H1 (cell line): Measurements from ENCODE around the gene L2HGDH. TPM values are rescaled to one million over a fixed set of nuclear protein-coding genes. Genes with fewer than 3 reads are reported as not detected.

ENCODE experiments used
- CTCF ChIA-PET: fragments of 300-600 bp; sonication (Branson Sonifier 250); formaldehyde crosslinking; loops from one replicate; lab custom pipeline; 2021; ENCODE audit not compliant: partially characterized antibody; lab: Charles Lee
- POLR2A ChIA-PET: fragments of 300-600 bp; sonication (Branson Sonifier 250); formaldehyde crosslinking; loops from one replicate; lab custom pipeline; 2021; ENCODE audit warnings: inconsistent platforms; ENCODE audit not compliant: partially characterized antibody; lab: Charles Lee
- DNase-seq, 2 experiments: peaks; one replicate each; pipeline versions ENCODE4 v3.0.0 to v3.0.0-alpha.2; 2010 to 2022; ENCODE audit warnings: low spot score in 2 of 2, low read depth in 1 of 2, mixed read lengths in 1 of 2
- FAIRE-seq: peaks from 2 replicates; lab custom pipeline; 2011; peaks lifted over from hg19 to GRCh38; lab: Jason Lieb, UNC
- H2AFZ ChIP-seq: 2 replicates; pipeline ENCODE4 v1.8.1; 2012; ENCODE audit warnings: low read length, inconsistent platforms
- H2AK5ac ChIP-seq: 2 replicates; pipeline ENCODE4 v1.6.1; 2013; ENCODE audit warnings: low read depth, low read length
- H2BK120ac ChIP-seq: replicated peaks from 2 replicates; pipeline ENCODE3; 2013; ENCODE audit warnings: low read depth, low read length, inconsistent platforms
- H2BK12ac ChIP-seq: 2 replicates; pipeline ENCODE4 v1.6.1; 2013; ENCODE audit warnings: low read depth, low read length
- H2BK15ac ChIP-seq: 2 replicates; pipeline ENCODE4 v1.6.1; 2013; ENCODE audit warnings: low read length
- H2BK20ac ChIP-seq: 2 replicates; pipeline ENCODE4 v1.6.1; 2013; ENCODE audit warnings: low read length
- H2BK5ac ChIP-seq: 2 replicates; pipeline ENCODE4 v1.6.1; 2013; ENCODE audit warnings: low read depth, low read length
- H3K14ac ChIP-seq: 2 replicates; pipeline ENCODE4 v1.6.1; 2013; ENCODE audit warnings: inconsistent platforms; ENCODE audit not compliant: insufficient read length
- H3K18ac ChIP-seq: 2 replicates; pipeline ENCODE4 v1.6.1; 2013; ENCODE audit warnings: low read length; ENCODE audit errors: extremely low read depth
- H3K23ac ChIP-seq: 2 replicates; pipeline ENCODE4 v1.6.1; 2013; ENCODE audit warnings: inconsistent platforms; ENCODE audit not compliant: insufficient read length
- H3K23me2 ChIP-seq: 2 replicates; pipeline ENCODE4 v1.6.1; 2013; ENCODE audit warnings: low read depth, low read length
- H3K27ac ChIP-seq: 2 replicates; pipeline ENCODE4 v1.6.1; 2011; ENCODE audit warnings: low read depth, low read length, inconsistent platforms
- H3K27me3 ChIP-seq, 4 experiments: replicated peaks in 1 of 4; 1 replicate in 1 of 4; 2 replicates in 3 of 4; pipeline versions ENCODE4 v1.6.1 to v1.8.1; 2011 to 2013; ENCODE audit warnings: low read length in 3 of 4, mild to moderate bottlenecking in 3 of 4, inconsistent platforms in 2 of 4, mixed read lengths in 2 of 4, moderate library complexity in 1 of 4; ENCODE audit not compliant: control insufficient read depth in 3 of 4, insufficient read depth in 3 of 4; ENCODE audit errors: extremely low read depth in 1 of 4
- H3K36me3 ChIP-seq, 4 experiments: 2 replicates each; pipeline versions ENCODE4 v1.6.1 to v1.8.1; 2011 to 2013; ENCODE audit warnings: mild to moderate bottlenecking in 4 of 4, low read length in 3 of 4, moderate library complexity in 2 of 4, control low read depth in 1 of 4, inconsistent platforms in 1 of 4; ENCODE audit not compliant: insufficient read depth in 4 of 4, control insufficient read depth in 2 of 4
- H3K4ac ChIP-seq: replicated peaks from 2 replicates; pipeline ENCODE3; 2013; ENCODE audit warnings: low read length, low read depth, mixed read lengths, inconsistent platforms; ENCODE audit not compliant: insufficient read length
- H3K4me1 ChIP-seq, 4 experiments: replicated peaks in 1 of 4; 1 replicate in 1 of 4; 2 replicates in 3 of 4; pipeline versions ENCODE4 v1.6.1 to v1.8.1; 2011 to 2013; ENCODE audit warnings: low read length in 3 of 4, inconsistent platforms in 2 of 4, mixed read lengths in 1 of 4; ENCODE audit not compliant: insufficient read depth in 4 of 4, control insufficient read depth in 3 of 4
- H3K4me2 ChIP-seq, 2 experiments: 2 replicates each; pipeline versions ENCODE4 v1.6.1 to v1.8.1; 2011 to 2013; ENCODE audit warnings: low read depth in 2 of 2, low read length in 2 of 2, control low read depth in 1 of 2, inconsistent platforms in 1 of 2, mild to moderate bottlenecking in 1 of 2; ENCODE audit not compliant: insufficient read depth in 1 of 2
- H3K4me3 ChIP-seq, 4 experiments: fragments of 200-600, 300-600 bp in 1 of 4; sonication (generic), shearing (Covaris generic), sonication (Bioruptor Twin) in 1 of 4; 2 replicates each; pipeline versions ENCODE4 v1.5.1 to v1.8.1; 2011 to 2016; ENCODE audit warnings: low read length in 4 of 4, low read depth in 3 of 4, control low read depth in 2 of 4, inconsistent platforms in 2 of 4, mild to moderate bottlenecking in 2 of 4, mixed read lengths in 1 of 4, moderate library complexity in 1 of 4; ENCODE audit not compliant: insufficient read depth in 2 of 4; ENCODE audit errors: extremely low read depth in 1 of 4
- H3K56ac ChIP-seq: replicated peaks from 2 replicates; pipeline ENCODE3; 2013; ENCODE audit warnings: low read depth, mild to moderate bottlenecking, mixed read lengths, low read length, inconsistent platforms; ENCODE audit not compliant: insufficient read length
- H3K79me1 ChIP-seq: 2 replicates; pipeline ENCODE4 v1.6.1; 2013; ENCODE audit warnings: low read depth, low read length, control low read depth
- H3K79me2 ChIP-seq, 2 experiments: 2 replicates each; pipeline versions ENCODE4 v1.6.1 to v1.8.1; 2012 to 2013; ENCODE audit warnings: low read length in 2 of 2, mild to moderate bottlenecking in 2 of 2, inconsistent platforms in 1 of 2; ENCODE audit not compliant: insufficient read depth in 2 of 2, control insufficient read depth in 1 of 2
- H3K9ac ChIP-seq, 4 experiments: replicated peaks in 1 of 4; 1 replicate in 1 of 4; 2 replicates in 3 of 4; pipeline versions ENCODE4 v1.6.1 to v1.8.1; 2011 to 2013; ENCODE audit warnings: low read depth in 3 of 4, low read length in 3 of 4, control low read depth in 2 of 4, mild to moderate bottlenecking in 2 of 4, moderate library complexity in 2 of 4, inconsistent platforms in 1 of 4; ENCODE audit errors: extremely low read depth in 1 of 4
- H3K9me3 ChIP-seq, 2 experiments: 2 replicates each; pipeline versions ENCODE4 v1.6.1 to v1.8.1; 2012 to 2013; ENCODE audit warnings: mild to moderate bottlenecking in 2 of 2, moderate library complexity in 2 of 2, control low read depth in 1 of 2, inconsistent platforms in 1 of 2, low read depth in 1 of 2, low read length in 1 of 2, mixed read lengths in 1 of 2; ENCODE audit not compliant: insufficient read depth in 2 of 2
- H4K20me1 ChIP-seq, 2 experiments: replicated peaks in 1 of 2; 2 replicates each; pipeline versions ENCODE3 to v1.8.1; 2011 to 2013; ENCODE audit warnings: inconsistent platforms in 2 of 2, low read length in 2 of 2, mild to moderate bottlenecking in 1 of 2; ENCODE audit not compliant: insufficient read depth in 2 of 2, control insufficient read depth in 1 of 2
- H4K5ac ChIP-seq: 2 replicates; pipeline ENCODE4 v1.6.1; 2013; ENCODE audit warnings: low read length, low read depth, mixed read lengths, inconsistent platforms; ENCODE audit not compliant: insufficient read length
- H4K8ac ChIP-seq: 2 replicates; pipeline ENCODE4 v1.8.0; 2013; ENCODE audit warnings: mild to moderate bottlenecking, moderate library complexity, low read length, inconsistent platforms; ENCODE audit not compliant: insufficient read depth; ENCODE audit errors: extremely low read depth
- H4K91ac ChIP-seq: replicated peaks from 2 replicates; pipeline ENCODE3; 2013; ENCODE audit warnings: low read length, mixed read lengths, inconsistent platforms; ENCODE audit not compliant: insufficient read length
- BACH1 ChIP-seq: IDR thresholded peaks from 2 replicates; pipeline ENCODE4 v1.6.1; 2012; ENCODE audit warnings: low read length, improper control_type of control experiment
- RAD21 ChIP-seq, 2 experiments: IDR thresholded peaks in 1 of 2; conservative IDR thresholded peaks in 1 of 2; 2 replicates each; pipeline ENCODE4 v1.6.1; 2011; ENCODE audit warnings: low read depth in 2 of 2, low read length in 2 of 2, improper control_type of control experiment in 1 of 2, inconsistent platforms in 1 of 2, mild to moderate bottlenecking in 1 of 2, moderate library complexity in 1 of 2
- RNF2 ChIP-seq: fragments of 200-900, 300-1000 bp; sonication (generic); IDR thresholded peaks from 2 replicates; pipeline ENCODE4 v1.7.1; 2016; ENCODE audit warnings: borderline replicate concordance, low read depth, mild to moderate bottlenecking, antibody characterized with exemption, low read length; ENCODE audit not compliant: poor library complexity, severe bottlenecking; ENCODE audit errors: missing control alignments
- WGBS, 2 experiments: shearing (Covaris generic) in 1 of 2; methylation state at CpG; one replicate each; pipeline versions ENCODE4 v1.1.6 to v1.1.7; 2013 to 2015; ENCODE audit warnings: low lambda C conversion rate in 2 of 2, mixed read lengths in 2 of 2, inconsistent platforms in 1 of 2, low coverage in 1 of 2, missing lambda C conversion rate in 1 of 2; ENCODE audit not compliant: insufficient replicate concordance in 2 of 2, insufficient coverage in 1 of 2, insufficient read length in 1 of 2; ENCODE audit errors: extremely low coverage in 1 of 2, missing lambda C conversion rate in 1 of 2; 5-methylcytosine and 5-hydroxymethylcytosine counted together
- polyA plus RNA-seq, 7 experiments: library from polyadenylated mRNA; depleted of rRNA in 3 of 7; stranded (reverse) in 5 of 7; unstranded in 2 of 7; fragments of >200 nt in 5 of 7; fragments of 200-250 nt in 2 of 7; gene quantifications; 1 replicate in 5 of 7; 2 replicates in 1 of 7; 4 replicates in 1 of 7; pipeline versions ENCODE4 v1.2.1 to v1.2.3, GENCODE V29; 2011 to 2013; ENCODE audit warnings: missing spikeins in 2 of 7, mixed read lengths in 2 of 7
- total RNA-seq: library from RNA; stranded (reverse); fragmentation: NEBNext Ultra II Directional; extraction: Animal tissue kit (Norgen Biotek cat#: 25700); gene quantifications from 2 replicates; pipeline ENCODE4 v1.2.1, GENCODE V29; 2021
- TF ChIP-seq, protein P1 (sequence below), 3 experiments: IDR thresholded peaks; 1 replicate in 2 of 3; 2 replicates in 1 of 3; pipeline versions ENCODE4 v1.5.1 to v1.6.1; 2011; ENCODE audit warnings: low read length in 3 of 3, mild to moderate bottlenecking in 3 of 3, inconsistent platforms in 2 of 3, low read depth in 1 of 3, moderate library complexity in 1 of 3; ENCODE audit not compliant: insufficient read depth in 1 of 3; ENCODE audit errors: control extremely low read depth in 1 of 3

Gene L2HGDH
- total and polyA plus RNA-seq, 2 of the 8 experiments (the other 6 are each of a cell fraction or from before 2014, with no cell fraction given): 12.2 to 28.6 TPM

DNA sequence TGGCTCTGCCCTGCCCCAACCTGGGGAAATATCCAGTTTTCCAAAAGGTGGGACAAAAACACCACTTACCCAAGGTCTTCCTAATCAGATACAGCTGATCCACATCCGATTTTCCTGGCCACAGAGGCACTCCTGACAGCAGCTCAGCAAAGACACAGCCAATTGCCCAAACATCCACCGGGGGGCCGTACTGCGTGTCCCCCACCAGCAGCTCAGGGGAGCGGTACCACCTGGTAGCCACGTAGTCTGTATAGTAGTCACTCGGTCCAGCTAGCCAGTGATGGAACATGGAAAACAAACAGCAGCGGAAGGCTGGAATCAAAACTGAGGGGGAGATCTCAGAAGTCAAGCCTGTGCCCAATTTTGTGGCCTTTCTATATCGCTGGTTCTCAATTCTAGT, 28.9 kb upstream of the L2HGDH start:
- Histone ChIP-seq H3K4me3 (no peak overlapping the region), H2BK5ac (no peak overlapping the region), H3K4ac (no peak overlapping the region), H3K4me2 (no peak overlapping the region), H3K79me1 (no peaks in the 10 kb centered on the region), H3K27ac (no peak overlapping the region), H3K9me3 (no peaks in the 10 kb centered on the region), H2AFZ (no peak overlapping the region), H3K23me2 (no peaks in the 10 kb centered on the region), H4K20me1 (no peaks in the 10 kb centered on the region), H4K91ac (no peak overlapping the region), H4K8ac (peak overlapping the region; percentile 57; the same call in 1 of the 2 replicates), H3K27me3 (no peaks in the 10 kb centered on the region), H3K36me3 (peaks cover 0 to 2% (median 0%) of the 10 kb centered on the region in 4 experiments; a peak in 1 of 8 replicates), H4K5ac (no peak overlapping the region), H3K56ac (no peak overlapping the region), H2BK12ac (no peak overlapping the region), H3K18ac (no peak overlapping the region), H2BK120ac (no peak overlapping the region), H2BK15ac (no peak overlapping the region), H3K23ac (no peak overlapping the region), H2AK5ac (no peak overlapping the region), H3K14ac (peak overlapping the region; percentile 51), H2BK20ac (no peak overlapping the region), H3K9ac (no peak overlapping the region), H3K4me1 (peaks cover 1 to 8% (median 4%) of the 10 kb centered on the region in 4 experiments; a peak in 6 of 7 replicates), H3K79me2 (no peaks in the 10 kb centered on the region)
- 79% methylated on average over 9 of the region's 9 CpGs; no CpG with 5 or more reads in 1 of the 2 experiments for WGBS, 2 experiments
- no peak for DNase-seq
- no peak for FAIRE-seq
- TF ChIP-seq, protein P1, sequence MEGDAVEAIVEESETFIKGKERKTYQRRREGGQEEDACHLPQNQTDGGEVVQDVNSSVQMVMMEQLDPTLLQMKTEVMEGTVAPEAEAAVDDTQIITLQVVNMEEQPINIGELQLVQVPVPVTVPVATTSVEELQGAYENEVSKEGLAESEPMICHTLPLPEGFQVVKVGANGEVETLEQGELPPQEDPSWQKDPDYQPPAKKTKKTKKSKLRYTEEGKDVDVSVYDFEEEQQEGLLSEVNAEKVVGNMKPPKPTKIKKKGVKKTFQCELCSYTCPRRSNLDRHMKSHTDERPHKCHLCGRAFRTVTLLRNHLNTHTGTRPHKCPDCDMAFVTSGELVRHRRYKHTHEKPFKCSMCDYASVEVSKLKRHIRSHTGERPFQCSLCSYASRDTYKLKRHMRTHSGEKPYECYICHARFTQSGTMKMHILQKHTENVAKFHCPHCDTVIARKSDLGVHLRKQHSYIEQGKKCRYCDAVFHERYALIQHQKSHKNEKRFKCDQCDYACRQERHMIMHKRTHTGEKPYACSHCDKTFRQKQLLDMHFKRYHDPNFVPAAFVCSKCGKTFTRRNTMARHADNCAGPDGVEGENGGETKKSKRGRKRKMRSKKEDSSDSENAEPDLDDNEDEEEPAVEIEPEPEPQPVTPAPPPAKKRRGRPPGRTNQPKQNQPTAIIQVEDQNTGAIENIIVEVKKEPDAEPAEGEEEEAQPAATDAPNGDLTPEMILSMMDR (IDR thresholded peaks at IDR 0.05; ENCODE audit: control extremely low read depth in 1 of 3, insufficient read depth in 1 of 3, low read depth in 1 of 3, low read length in 3 of 3): peak; percentile 50 to 66 (median 66)
- no peak for TF ChIP-seq BACH1
- peak; percentile 48 to 58 for TF ChIP-seq RAD21 (IDR thresholded peaks at IDR 0.05 in 1 of 2, conservative IDR thresholded peaks at IDR 0.05 in 1 of 2; ENCODE audit: low read depth in 2 of 2, low read length in 2 of 2)
- TF ChIP-seq RNF2: no peak
- POLR2A ChIA-PET: interaction anchor here (1.0 to 1.6 kb wide), 2 partner anchors 53 to 191 kb away, joined by 3 to 4 read pairs; partner anchors contain the start of gene MAP4K5
- CTCF ChIA-PET: interaction anchor here (0.8 to 2.4 kb wide), 12 partner anchors 8 to 191 kb away, joined by 3 to 7 read pairs (median 3); no protein-coding TSS in a partner anchor
